Measurements from ENCODE around the gene ARFGEF2. TPM values are rescaled to one million over a fixed set of nuclear protein-coding genes. Genes with fewer than 3 reads are reported as not detected.

Gene ARFGEF2
- total and polyA plus RNA-seq, 2 of the 4 experiments (the other 2 are of a cell fraction) = 10.3 to 39.1 TPM

- Histone ChIP-seq H3K4me2 (ENCODE audit: low read depth, low read length) (no peak overlapping the region), H3K9me1 (ENCODE audit: insufficient read depth, low read length) (no peaks in the 10 kb centered on the region), H3K79me1 (ENCODE audit: low read depth in 1 of 2, low read length in 2 of 2) (no peaks in the 10 kb centered on the region), H3K27me3 (ENCODE audit: control insufficient read depth, insufficient read depth, low read length) (peaks cover 10% of the 10 kb centered on the region; the same call in 1 of the 2 replicates), H2BK20ac (ENCODE audit: low read depth, low read length) (no peak overlapping the region), H4K5ac (ENCODE audit: low read depth, low read length) (no peak overlapping the region), H2AK5ac (ENCODE audit: low read depth, low read length) (no peak overlapping the region), H3K23ac (ENCODE audit: low read depth, low read length) (no peak overlapping the region), H4K20me1 (ENCODE audit: insufficient read depth, low read length) (no peaks in the 10 kb centered on the region), H4K8ac (ENCODE audit: low read depth in 2 of 2, low read length in 2 of 2) (no peak overlapping the region), H2AK9ac (replicated peaks; ENCODE audit: low read depth, low read length, poor library complexity) (no peak overlapping the region), H3K14ac (replicated peaks; ENCODE audit: low read depth, low read length) (no peak overlapping the region), H3K56ac (ENCODE audit: extremely low read depth, insufficient read depth, low read length) (no peak overlapping the region), H2BK5ac (ENCODE audit: low read depth, low read length, poor library complexity, severe bottlenecking) (no peak overlapping the region), H2AFZ (replicated peaks; ENCODE audit: low read length, poor library complexity) (no peak overlapping the region), H2BK15ac (ENCODE audit: low read depth, low read length) (no peak overlapping the region), H2BK120ac (ENCODE audit: low read depth, low read length) (no peak overlapping the region), H3K4ac (ENCODE audit: low read depth, low read length) (no peak overlapping the region), H4K91ac (ENCODE audit: insufficient read depth, low read depth, low read length) (no peak overlapping the region), H3K9me3 (ENCODE audit: control insufficient read depth, insufficient read depth, low read length) (0 out of 2 replicates have a peak, but pooled peaks cover 2% of the 10 kb centered on the region), H3K9ac (ENCODE audit: low read depth, low read length) (no peak overlapping the region), H3K18ac (ENCODE audit: low read depth, low read length) (no peak overlapping the region), H3K4me1 (ENCODE audit: control insufficient read depth, insufficient read depth, low read length) (no peaks in the 10 kb centered on the region), H3K4me3 (ENCODE audit: insufficient read depth, low read depth, low read length) (no peak overlapping the region), H3K36me3 (ENCODE audit: control insufficient read depth, insufficient read depth, low read length) (no peaks in the 10 kb centered on the region), H3K27ac (ENCODE audit: insufficient read depth, low read length) (no peak overlapping the region)
- ATAC-seq (ENCODE audit: low read depth) (no peak), DNase-seq (no peak)
- BruUV-seq (replicated peaks) = no TSS peak
- dilution Hi-C loops (cut with HindIII; ENCODE audit: low sequenced_read_pairs, unreplicated experiment) = no loop called here
- intact Hi-C loops (cut with micrococcal nuclease) = no loop called here
- CTCF ChIA-PET = no interaction called here
- POLR2A ChIA-PET (ENCODE audit: unreplicated experiment) = no interaction called here
- TF ChIP-seq BHLHE40 (IDR thresholded peaks at IDR 0.05; ENCODE audit: low read depth, low read length) (no peak), RFX5 (IDR thresholded peaks at IDR 0.05; ENCODE audit: low read depth, low read length) (no peak), ELK1 (IDR thresholded peaks at IDR 0.05; ENCODE audit: borderline replicate concordance, low read depth, low read length) (no peak), MAZ (IDR thresholded peaks at IDR 0.05; ENCODE audit: borderline replicate concordance, low read depth, low read length) (no peak), CEBPB (IDR thresholded peaks at IDR 0.05; ENCODE audit: low read depth, low read length) (no peak), NFE2L2 (IDR thresholded peaks at IDR 0.05; ENCODE audit: low read depth, low read length) (no peak), RAD21 (IDR thresholded peaks at IDR 0.05; ENCODE audit: low read length) (no peak), RCOR1 (IDR thresholded peaks at IDR 0.05; ENCODE audit: insufficient replicate concordance, low read length) (no peak), CHD1 (IDR thresholded peaks at IDR 0.05; ENCODE audit: low read depth, low read length) (no peak), POLR2A (IDR thresholded peaks at IDR 0.05; ENCODE audit: low read depth, low read length) (no peak), FOS (IDR thresholded peaks at IDR 0.05; ENCODE audit: low read depth, low read length) (no peak), CTCF (conservative IDR thresholded peaks at IDR 0.05; ENCODE audit: low read depth, low read length) (no peak), SMC3 (IDR thresholded peaks at IDR 0.05; ENCODE audit: low read depth, low read length) (no peak), USF2 (IDR thresholded peaks at IDR 0.05; ENCODE audit: low read depth, low read length) (no peak), MAFK (IDR thresholded peaks at IDR 0.05; ENCODE audit: low read depth, low read length) (no peak), MXI1 (IDR thresholded peaks at IDR 0.05; ENCODE audit: borderline replicate concordance, low read depth, low read length) (no peak)
- in situ Hi-C loops (cut with MboI; ENCODE audit: low sequenced_read_pairs) = loop anchor here (25.0 kb wide), 1 partner anchor 90 kb away; no protein-coding TSS in a partner anchor
- WGBS, 2 experiments (ENCODE audit: extremely low coverage in 2 of 2, insufficient read length in 1 of 2) = no CpG with 5 or more reads among the region's 2 CpGs
These were observed 44.2 kb upstream of the ARFGEF2 start for GRCh38 chr20:48877304-48877703.

All from IMR-90 (cell line).